ENCODE data around the gene RLN3. TPM values are rescaled to one million over a fixed set of nuclear protein-coding genes. Genes with fewer than 3 reads are reported as not detected.

Gene RLN3
- total and polyA plus RNA-seq, 2 of the 8 experiments (the other 6 are each of a cell fraction or from before 2014, with no cell fraction given): not detected

DNA sequence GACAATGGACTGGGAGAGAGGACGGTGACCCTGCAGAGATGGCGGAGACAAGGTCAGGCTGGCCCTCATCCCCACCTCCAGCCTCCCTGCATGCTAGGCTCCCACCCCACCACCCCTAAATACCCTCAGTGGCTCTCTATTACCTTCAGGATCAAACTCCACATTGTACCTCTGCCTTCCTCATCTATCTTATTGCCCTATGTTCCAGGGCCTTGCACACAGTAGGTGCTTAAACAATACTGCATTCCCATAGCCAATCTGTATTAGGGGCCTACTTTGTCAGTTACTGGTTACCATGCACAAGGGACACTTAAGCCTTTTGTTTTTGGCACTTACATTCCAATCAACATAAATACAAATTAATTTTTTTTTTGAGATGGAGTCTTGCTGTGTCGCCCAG is 27.4 kb downstream of the RLN3 start (continued):
- TF ChIP-seq, protein P1, sequence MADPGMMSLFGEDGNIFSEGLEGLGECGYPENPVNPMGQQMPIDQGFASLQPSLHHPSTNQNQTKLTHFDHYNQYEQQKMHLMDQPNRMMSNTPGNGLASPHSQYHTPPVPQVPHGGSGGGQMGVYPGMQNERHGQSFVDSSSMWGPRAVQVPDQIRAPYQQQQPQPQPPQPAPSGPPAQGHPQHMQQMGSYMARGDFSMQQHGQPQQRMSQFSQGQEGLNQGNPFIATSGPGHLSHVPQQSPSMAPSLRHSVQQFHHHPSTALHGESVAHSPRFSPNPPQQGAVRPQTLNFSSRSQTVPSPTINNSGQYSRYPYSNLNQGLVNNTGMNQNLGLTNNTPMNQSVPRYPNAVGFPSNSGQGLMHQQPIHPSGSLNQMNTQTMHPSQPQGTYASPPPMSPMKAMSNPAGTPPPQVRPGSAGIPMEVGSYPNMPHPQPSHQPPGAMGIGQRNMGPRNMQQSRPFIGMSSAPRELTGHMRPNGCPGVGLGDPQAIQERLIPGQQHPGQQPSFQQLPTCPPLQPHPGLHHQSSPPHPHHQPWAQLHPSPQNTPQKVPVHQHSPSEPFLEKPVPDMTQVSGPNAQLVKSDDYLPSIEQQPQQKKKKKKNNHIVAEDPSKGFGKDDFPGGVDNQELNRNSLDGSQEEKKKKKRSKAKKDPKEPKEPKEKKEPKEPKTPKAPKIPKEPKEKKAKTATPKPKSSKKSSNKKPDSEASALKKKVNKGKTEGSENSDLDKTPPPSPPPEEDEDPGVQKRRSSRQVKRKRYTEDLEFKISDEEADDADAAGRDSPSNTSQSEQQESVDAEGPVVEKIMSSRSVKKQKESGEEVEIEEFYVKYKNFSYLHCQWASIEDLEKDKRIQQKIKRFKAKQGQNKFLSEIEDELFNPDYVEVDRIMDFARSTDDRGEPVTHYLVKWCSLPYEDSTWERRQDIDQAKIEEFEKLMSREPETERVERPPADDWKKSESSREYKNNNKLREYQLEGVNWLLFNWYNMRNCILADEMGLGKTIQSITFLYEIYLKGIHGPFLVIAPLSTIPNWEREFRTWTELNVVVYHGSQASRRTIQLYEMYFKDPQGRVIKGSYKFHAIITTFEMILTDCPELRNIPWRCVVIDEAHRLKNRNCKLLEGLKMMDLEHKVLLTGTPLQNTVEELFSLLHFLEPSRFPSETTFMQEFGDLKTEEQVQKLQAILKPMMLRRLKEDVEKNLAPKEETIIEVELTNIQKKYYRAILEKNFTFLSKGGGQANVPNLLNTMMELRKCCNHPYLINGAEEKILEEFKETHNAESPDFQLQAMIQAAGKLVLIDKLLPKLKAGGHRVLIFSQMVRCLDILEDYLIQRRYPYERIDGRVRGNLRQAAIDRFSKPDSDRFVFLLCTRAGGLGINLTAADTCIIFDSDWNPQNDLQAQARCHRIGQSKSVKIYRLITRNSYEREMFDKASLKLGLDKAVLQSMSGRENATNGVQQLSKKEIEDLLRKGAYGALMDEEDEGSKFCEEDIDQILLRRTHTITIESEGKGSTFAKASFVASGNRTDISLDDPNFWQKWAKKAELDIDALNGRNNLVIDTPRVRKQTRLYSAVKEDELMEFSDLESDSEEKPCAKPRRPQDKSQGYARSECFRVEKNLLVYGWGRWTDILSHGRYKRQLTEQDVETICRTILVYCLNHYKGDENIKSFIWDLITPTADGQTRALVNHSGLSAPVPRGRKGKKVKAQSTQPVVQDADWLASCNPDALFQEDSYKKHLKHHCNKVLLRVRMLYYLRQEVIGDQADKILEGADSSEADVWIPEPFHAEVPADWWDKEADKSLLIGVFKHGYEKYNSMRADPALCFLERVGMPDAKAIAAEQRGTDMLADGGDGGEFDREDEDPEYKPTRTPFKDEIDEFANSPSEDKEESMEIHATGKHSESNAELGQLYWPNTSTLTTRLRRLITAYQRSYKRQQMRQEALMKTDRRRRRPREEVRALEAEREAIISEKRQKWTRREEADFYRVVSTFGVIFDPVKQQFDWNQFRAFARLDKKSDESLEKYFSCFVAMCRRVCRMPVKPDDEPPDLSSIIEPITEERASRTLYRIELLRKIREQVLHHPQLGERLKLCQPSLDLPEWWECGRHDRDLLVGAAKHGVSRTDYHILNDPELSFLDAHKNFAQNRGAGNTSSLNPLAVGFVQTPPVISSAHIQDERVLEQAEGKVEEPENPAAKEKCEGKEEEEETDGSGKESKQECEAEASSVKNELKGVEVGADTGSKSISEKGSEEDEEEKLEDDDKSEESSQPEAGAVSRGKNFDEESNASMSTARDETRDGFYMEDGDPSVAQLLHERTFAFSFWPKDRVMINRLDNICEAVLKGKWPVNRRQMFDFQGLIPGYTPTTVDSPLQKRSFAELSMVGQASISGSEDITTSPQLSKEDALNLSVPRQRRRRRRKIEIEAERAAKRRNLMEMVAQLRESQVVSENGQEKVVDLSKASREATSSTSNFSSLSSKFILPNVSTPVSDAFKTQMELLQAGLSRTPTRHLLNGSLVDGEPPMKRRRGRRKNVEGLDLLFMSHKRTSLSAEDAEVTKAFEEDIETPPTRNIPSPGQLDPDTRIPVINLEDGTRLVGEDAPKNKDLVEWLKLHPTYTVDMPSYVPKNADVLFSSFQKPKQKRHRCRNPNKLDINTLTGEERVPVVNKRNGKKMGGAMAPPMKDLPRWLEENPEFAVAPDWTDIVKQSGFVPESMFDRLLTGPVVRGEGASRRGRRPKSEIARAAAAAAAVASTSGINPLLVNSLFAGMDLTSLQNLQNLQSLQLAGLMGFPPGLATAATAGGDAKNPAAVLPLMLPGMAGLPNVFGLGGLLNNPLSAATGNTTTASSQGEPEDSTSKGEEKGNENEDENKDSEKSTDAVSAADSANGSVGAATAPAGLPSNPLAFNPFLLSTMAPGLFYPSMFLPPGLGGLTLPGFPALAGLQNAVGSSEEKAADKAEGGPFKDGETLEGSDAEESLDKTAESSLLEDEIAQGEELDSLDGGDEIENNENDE (IDR thresholded peaks at IDR 0.05; ENCODE audit: insufficient replicate concordance, low read length): no peak
- TF ChIP-seq KDM5A (IDR thresholded peaks at IDR 0.05; ENCODE audit: low read length) (no peak), KDM4A (IDR thresholded peaks at IDR 0.05; ENCODE audit: low read depth, low read length, severe bottlenecking) (no peak), CHD2 (IDR thresholded peaks at IDR 0.05; ENCODE audit: low read length) (no peak), HDAC2 (IDR thresholded peaks at IDR 0.05; ENCODE audit: borderline replicate concordance in 1 of 2, low read depth in 2 of 2, low read length in 2 of 2) (no peak)
